Measurements from ENCODE around the gene GTPBP1.

GRCh38 chr22:38758276-38758945 is 52.7 kb downstream of the GTPBP1 start:
- TF ChIP-seq U2AF2 (IDR thresholded peaks at IDR 0.05; ENCODE audit: low read depth, low read length) = no peak
- no peak for TF ChIP-seq CTCF (CRISPR knock-in tag; IDR thresholded peaks at IDR 0.05)
